Endothelial cell of umbilical vein (primary cell): ENCODE data around the gene SNIP1. TPM values are rescaled to one million over a fixed set of nuclear protein-coding genes. Genes with fewer than 3 reads are reported as not detected.
"Not testable (repeated sequence)": the region's sequence is repeated elsewhere in the genome, so short reads cannot be mapped to it uniquely, and the experiment has no call there.

ENCODE experiments used
- BruUV-seq: library from RNA; stranded (reverse); fragments of 400-500 nt; replicated peaks from 2 replicates; lab custom pipeline; 2021; lab: Mats Ljungman, UMichigan
- CTCF ChIA-PET: fragments of 300-600, 350-600 bp; sonication (Branson Sonifier 250); formaldehyde crosslinking; loops from one replicate; lab custom pipeline; 2021; ENCODE audit warnings: antibody characterized with exemption, inconsistent platforms; lab: Charles Lee
- POLR2A ChIA-PET: fragments of 300-600, 350-600 bp; sonication (Branson Sonifier 250); formaldehyde crosslinking; loops from one replicate; lab custom pipeline; 2021; ENCODE audit warnings: antibody characterized with exemption, inconsistent platforms; lab: Charles Lee
- DNase-seq: peaks from one replicate; pipeline ENCODE4 v3.0.0-alpha.2; 2011; ENCODE audit warnings: low read depth, low spot score
- FAIRE-seq: peaks from 2 replicates; lab custom pipeline; 2011; peaks lifted over from hg19 to GRCh38; lab: Jason Lieb, UNC
- H2AFZ ChIP-seq: 2 replicates; pipeline ENCODE4 v1.6.0; 2012; ENCODE audit warnings: low read depth, low read length, control low read depth, inconsistent platforms
- H3K27ac ChIP-seq: 2 replicates; pipeline ENCODE4 v1.5.1; 2011; ENCODE audit warnings: low read depth, mild to moderate bottlenecking, control low read depth, low read length, moderate library complexity; ENCODE audit not compliant: insufficient read depth
- H3K27me3 ChIP-seq, 2 experiments: 2 replicates each; pipeline versions ENCODE4 v1.6.0 to v1.6.1; 2011; ENCODE audit warnings: low read length in 2 of 2, mixed read lengths in 1 of 2; ENCODE audit not compliant: control insufficient read depth in 2 of 2, insufficient read depth in 2 of 2
- H3K36me3 ChIP-seq, 2 experiments: 2 replicates in 1 of 2; 3 replicates in 1 of 2; pipeline ENCODE4 v1.5.1; 2011; ENCODE audit warnings: low read length in 2 of 2, mild to moderate bottlenecking in 1 of 2, moderate library complexity in 1 of 2; ENCODE audit not compliant: control insufficient read depth in 2 of 2, insufficient read depth in 2 of 2; ENCODE audit errors: extremely low read depth in 1 of 2
- H3K4me1 ChIP-seq: 3 replicates; pipeline ENCODE4 v1.5.1; 2011; ENCODE audit warnings: mild to moderate bottlenecking, low read length; ENCODE audit not compliant: control insufficient read depth, insufficient read depth; ENCODE audit errors: extremely low read depth
- H3K4me2 ChIP-seq: 2 replicates; pipeline ENCODE4 v1.6.1; 2011; ENCODE audit warnings: low read length, control low read depth, mixed read lengths; ENCODE audit not compliant: insufficient read depth
- H3K4me3 ChIP-seq, 3 experiments: fragments of 200-600 bp in 1 of 3; sonication (generic), shearing (Covaris generic) in 1 of 3; replicated peaks in 1 of 3; 2 replicates each; pipeline ENCODE4 v1.5.1; 2011 to 2016; ENCODE audit warnings: control low read depth in 3 of 3, low read length in 3 of 3, mild to moderate bottlenecking in 2 of 3, inconsistent platforms in 1 of 3, low read depth in 1 of 3, moderate library complexity in 1 of 3; ENCODE audit not compliant: insufficient read depth in 1 of 3
- H3K79me2 ChIP-seq: 2 replicates; pipeline ENCODE4 v1.6.0; 2012; ENCODE audit warnings: low read length, inconsistent platforms; ENCODE audit not compliant: control insufficient read depth, insufficient read depth
- H3K9ac ChIP-seq: replicated peaks from 2 replicates; pipeline ENCODE3; 2011; ENCODE audit warnings: low read length, control low read depth; ENCODE audit not compliant: insufficient read depth; ENCODE audit errors: extremely low read depth
- H3K9me1 ChIP-seq: replicated peaks from 3 replicates; pipeline ENCODE4 v1.6.0; 2011; ENCODE audit warnings: mild to moderate bottlenecking, low read length; ENCODE audit not compliant: control insufficient read depth, insufficient read depth; ENCODE audit errors: extremely low read depth
- H3K9me3 ChIP-seq: replicated peaks from 2 replicates; pipeline ENCODE4 v1.5.1; 2012; ENCODE audit warnings: low read length, inconsistent platforms; ENCODE audit not compliant: control insufficient read depth, insufficient read depth
- H4K20me1 ChIP-seq: replicated peaks from 2 replicates; pipeline ENCODE3; 2011; ENCODE audit warnings: mild to moderate bottlenecking, low read length; ENCODE audit not compliant: control insufficient read depth, insufficient read depth; ENCODE audit errors: extremely low read depth
- EZH2 ChIP-seq: IDR thresholded peaks from 2 replicates; pipeline ENCODE4 v1.6.1; 2012; ENCODE audit warnings: borderline replicate concordance, low read depth, mild to moderate bottlenecking, moderate library complexity, low read length, inconsistent platforms; ENCODE audit not compliant: severe bottlenecking
- FOS ChIP-seq: IDR thresholded peaks from 2 replicates; pipeline ENCODE4 v1.6.1; 2011; ENCODE audit warnings: mild to moderate bottlenecking, low read length, moderate library complexity, borderline replicate concordance; ENCODE audit not compliant: insufficient read depth
- GATA2 ChIP-seq: IDR thresholded peaks from 2 replicates; pipeline ENCODE4 v1.7.0; 2011; ENCODE audit warnings: low read depth, mild to moderate bottlenecking, moderate library complexity, mixed read lengths, low read length; ENCODE audit not compliant: insufficient read length, insufficient read depth
- JUN ChIP-seq: IDR thresholded peaks from 2 replicates; pipeline ENCODE4 v1.6.1; 2011; ENCODE audit warnings: borderline replicate concordance, low read depth; ENCODE audit not compliant: insufficient read length, insufficient read depth
- MYC ChIP-seq: IDR thresholded peaks from one replicate; pipeline ENCODE4 v1.6.1; 2011; ENCODE audit warnings: mild to moderate bottlenecking, low read depth, low read length
- POLR2A ChIP-seq: IDR thresholded peaks from 2 replicates; pipeline ENCODE4 v1.6.1; 2012; ENCODE audit warnings: low read depth, mild to moderate bottlenecking, control low read depth, low read length
- POLR2AphosphoS5 ChIP-seq: IDR thresholded peaks from 2 replicates; pipeline ENCODE4 v1.6.1; 2012; ENCODE audit warnings: low read depth, mild to moderate bottlenecking, control low read depth, low read length, moderate library complexity; ENCODE audit not compliant: insufficient read depth
- dilution Hi-C: fragments of 300-500 bp; cut with MboI; formaldehyde crosslinking; loops from one replicate; pipeline ENCODE4 v1.15.0; 2019; ENCODE audit warnings: low sequenced_read_pairs; ENCODE audit not compliant: extremely low pct_ligation_motif_present
- intact Hi-C: fragments of 100-400 bp; cut with micrococcal nuclease; formaldehyde crosslinking; loops from one replicate; pipeline ENCODE4 v1.10.0; 2022
- polyA plus RNA-seq, 4 experiments: library from polyadenylated mRNA; depleted of rRNA in 3 of 4; stranded (reverse) in 3 of 4; unstranded in 1 of 4; fragments of >200 nt; gene quantifications; 2 replicates each; pipeline versions ENCODE4 v1.2.1 to v1.2.3, GENCODE V29; 2011 to 2012; ENCODE audit warnings: missing spikeins in 1 of 4
- total RNA-seq: library from RNA; stranded (reverse); gene quantifications from 2 replicates; pipeline ENCODE4 v1.2.3, GENCODE V29; 2021
- TF ChIP-seq, protein P1 (sequence below), 2 donors: IDR thresholded peaks; 1 replicate in 1 of 2; 2 replicates in 1 of 2; pipeline ENCODE4 v1.5.1; 2011; ENCODE audit warnings: low read length in 2 of 2, mild to moderate bottlenecking in 2 of 2, moderate library complexity in 2 of 2, control low read depth in 1 of 2, inconsistent platforms in 1 of 2, low read depth in 1 of 2; ENCODE audit not compliant: insufficient read depth in 1 of 2; ENCODE audit errors: extremely low read depth in 1 of 2
- TF ChIP-seq, protein P2 (sequence below): IDR thresholded peaks from 2 replicates; pipeline ENCODE4 v1.6.1; 2011; ENCODE audit not compliant: insufficient read depth, insufficient read length

The SNIP1 gene
- total and polyA plus RNA-seq, 2 donors (not counting 3 experiments of a cell fraction or from before 2014, with no cell fraction given) = 3.7 to 18.4 TPM

DNA sequence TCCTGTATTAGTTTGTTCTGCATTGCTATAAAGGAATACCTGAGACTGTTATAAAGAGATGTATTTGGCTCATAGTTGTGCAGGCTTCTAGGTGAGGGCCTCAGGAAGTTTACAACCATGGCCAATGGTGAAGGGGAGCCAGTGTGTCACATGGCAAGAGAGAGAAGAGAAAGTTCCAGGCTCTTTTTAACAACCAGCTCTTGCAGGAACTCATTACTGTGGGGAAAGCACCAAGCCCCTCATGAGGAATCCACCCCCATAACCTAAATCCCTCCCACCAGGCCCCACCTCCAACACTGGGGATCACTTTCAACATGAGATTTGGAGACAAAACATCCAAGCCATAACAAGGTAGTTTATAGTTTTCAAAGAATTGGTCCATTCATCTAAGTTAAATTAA lies 34.5 kb downstream of the SNIP1 start:
- FAIRE-seq = no peak
- dilution Hi-C loops (no loop called here), intact Hi-C loops (no loop called here)
- H3K4me1 ChIP-seq = peaks cover 6% of the 10 kb centered on the region
- H3K79me2 ChIP-seq = no peaks in the 10 kb centered on the region
- H3K36me3 ChIP-seq = no peaks in the 10 kb centered on the region
- no peaks in the 10 kb centered on the region for H4K20me1 ChIP-seq
- CTCF ChIA-PET = no interaction called here
- POLR2A ChIA-PET = no interaction called here
- no peak overlapping the region for H2AFZ ChIP-seq
- H3K4me2 ChIP-seq = no peak overlapping the region
- no TSS peak for BruUV-seq
- TF ChIP-seq MYC (no peak), JUN (no peak), POLR2A (no peak), EZH2 (no peak), POLR2AphosphoS5 (no peak), GATA2 (no peak), FOS (no peak)
- TF ChIP-seq, protein P1, sequence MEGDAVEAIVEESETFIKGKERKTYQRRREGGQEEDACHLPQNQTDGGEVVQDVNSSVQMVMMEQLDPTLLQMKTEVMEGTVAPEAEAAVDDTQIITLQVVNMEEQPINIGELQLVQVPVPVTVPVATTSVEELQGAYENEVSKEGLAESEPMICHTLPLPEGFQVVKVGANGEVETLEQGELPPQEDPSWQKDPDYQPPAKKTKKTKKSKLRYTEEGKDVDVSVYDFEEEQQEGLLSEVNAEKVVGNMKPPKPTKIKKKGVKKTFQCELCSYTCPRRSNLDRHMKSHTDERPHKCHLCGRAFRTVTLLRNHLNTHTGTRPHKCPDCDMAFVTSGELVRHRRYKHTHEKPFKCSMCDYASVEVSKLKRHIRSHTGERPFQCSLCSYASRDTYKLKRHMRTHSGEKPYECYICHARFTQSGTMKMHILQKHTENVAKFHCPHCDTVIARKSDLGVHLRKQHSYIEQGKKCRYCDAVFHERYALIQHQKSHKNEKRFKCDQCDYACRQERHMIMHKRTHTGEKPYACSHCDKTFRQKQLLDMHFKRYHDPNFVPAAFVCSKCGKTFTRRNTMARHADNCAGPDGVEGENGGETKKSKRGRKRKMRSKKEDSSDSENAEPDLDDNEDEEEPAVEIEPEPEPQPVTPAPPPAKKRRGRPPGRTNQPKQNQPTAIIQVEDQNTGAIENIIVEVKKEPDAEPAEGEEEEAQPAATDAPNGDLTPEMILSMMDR (IDR thresholded peaks at IDR 0.05; ENCODE audit: extremely low read depth in 1 of 2, insufficient read depth in 1 of 2, low read depth in 1 of 2, low read length in 2 of 2) = no peak
- TF ChIP-seq, protein P2, sequence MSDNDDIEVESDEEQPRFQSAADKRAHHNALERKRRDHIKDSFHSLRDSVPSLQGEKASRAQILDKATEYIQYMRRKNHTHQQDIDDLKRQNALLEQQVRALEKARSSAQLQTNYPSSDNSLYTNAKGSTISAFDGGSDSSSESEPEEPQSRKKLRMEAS = no peak
- no peaks in the 10 kb centered on the region for H3K9me1 ChIP-seq
- H3K9me3 ChIP-seq = no peaks in the 10 kb centered on the region
- no peaks in the 10 kb centered on the region for H3K27me3 ChIP-seq
- no peak overlapping the region for H3K4me3 ChIP-seq
- H3K27ac ChIP-seq = no peak overlapping the region
- no peak for DNase-seq
- no peak overlapping the region for H3K9ac ChIP-seq

DNA sequence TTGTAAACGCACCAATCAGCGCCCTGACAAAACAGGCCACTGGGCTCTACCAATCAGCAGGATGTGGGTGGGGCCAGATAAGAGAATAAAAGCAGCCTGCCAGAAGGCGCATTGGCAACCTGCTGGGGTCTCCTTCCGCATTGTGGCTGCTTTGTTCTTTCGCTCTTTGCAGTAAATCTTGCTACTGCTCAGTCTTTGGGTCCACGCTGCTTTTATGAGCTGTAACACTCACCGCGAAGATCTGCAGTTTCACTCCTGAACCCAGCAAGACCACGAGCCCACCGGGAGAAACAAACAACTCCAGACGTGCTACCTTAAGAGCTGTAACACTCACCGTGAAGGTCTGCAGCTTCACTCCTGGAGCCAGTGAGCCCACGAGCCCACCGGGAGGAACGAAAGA lies 35.2 kb downstream of the SNIP1 start:
- H3K4me1 ChIP-seq, FAIRE-seq, intact Hi-C loops, BruUV-seq, H3K9ac ChIP-seq, H3K4me2 ChIP-seq, H3K9me1 ChIP-seq, H3K27ac ChIP-seq, DNase-seq, H3K4me3 ChIP-seq, dilution Hi-C loops, H2AFZ ChIP-seq, H3K9me3 ChIP-seq, H3K79me2 ChIP-seq, H4K20me1 ChIP-seq, H3K27me3 ChIP-seq, CTCF ChIA-PET, H3K36me3 ChIP-seq, POLR2A ChIA-PET: not testable (repeated sequence)

DNA sequence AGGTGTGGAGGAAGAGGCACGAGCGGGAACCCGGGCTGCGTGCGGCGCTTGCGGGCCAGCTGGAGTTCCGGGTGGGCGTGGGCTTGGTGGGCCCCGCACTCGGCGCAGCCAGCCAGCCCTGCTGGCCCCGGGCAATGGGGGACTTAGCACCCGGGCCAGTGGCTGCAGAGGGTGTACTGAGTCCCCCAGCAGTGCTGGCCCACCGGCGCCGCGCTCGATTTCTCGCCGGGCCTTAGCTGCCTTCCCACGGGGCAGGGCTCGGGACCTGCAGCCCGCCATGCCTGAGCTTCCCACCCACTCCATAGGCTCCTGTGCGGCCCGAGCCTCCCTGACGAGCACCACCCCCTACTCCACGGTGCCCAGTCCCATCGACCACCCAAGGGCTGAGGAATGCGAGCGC lies 35.9 kb downstream of the SNIP1 start:
- H3K79me2 ChIP-seq, H3K27me3 ChIP-seq, dilution Hi-C loops, POLR2A ChIA-PET, intact Hi-C loops, H3K36me3 ChIP-seq, H3K9me3 ChIP-seq, H3K4me3 ChIP-seq, H3K4me2 ChIP-seq, H3K9me1 ChIP-seq, CTCF ChIA-PET, H3K27ac ChIP-seq, DNase-seq, H2AFZ ChIP-seq, FAIRE-seq, H4K20me1 ChIP-seq, BruUV-seq, H3K9ac ChIP-seq: not testable (repeated sequence)
- peaks cover 13% of the 10 kb centered on the region for H3K4me1 ChIP-seq
